ENCODE measurements around the gene TSPAN18.

TSPAN18 gene

GRCh38 chr11:44687388-44687787, 39.4 kb upstream of the TSPAN18 start:
- Histone ChIP-seq H3K79me2 (ENCODE audit: low read length) (no peaks in the 10 kb centered on the region), H3K4me1 (ENCODE audit: low read length) (peaks cover 26% of the 10 kb centered on the region), H3K4me2 (ENCODE audit: low read length) (peak overlapping the region; percentile 63), H3K9me3 (ENCODE audit: insufficient read depth, low read length) (0 out of 2 replicates have a peak, but pooled peaks cover 5% of the 10 kb centered on the region), H2AFZ (ENCODE audit: low read depth, low read length) (no peak overlapping the region), H3K36me3 (replicated peaks; ENCODE audit: low read depth, low read length) (peaks cover 3% of the 10 kb centered on the region), H3K27ac (ENCODE audit: low read length) (no peak overlapping the region), H3K9ac (ENCODE audit: low read length) (no peak overlapping the region; the same call in 1 of the 2 replicates), H4K20me1 (ENCODE audit: insufficient read depth, low read length) (no peaks in the 10 kb centered on the region), H3K4me3 (ENCODE audit: low read length) (peak overlapping the region; percentile 21; the same call in 1 of the 2 replicates), H3K27me3 (ENCODE audit: low read depth, low read length) (0 out of 2 replicates have a peak, but pooled peaks cover 7% of the 10 kb centered on the region)
- TF ChIP-seq EZH2phosphoT487 (IDR thresholded peaks at IDR 0.05; ENCODE audit: low read depth) = no peak
- no peak for TF ChIP-seq CTCF (IDR thresholded peaks at IDR 0.05; ENCODE audit: low read depth, low read length)

- Histone ChIP-seq H3K27ac (ENCODE audit: low read length) (no peak overlapping the region), H3K4me2 (ENCODE audit: low read length) (no peak overlapping the region), H3K79me2 (ENCODE audit: low read length) (no peaks in the 10 kb centered on the region), H2AFZ (ENCODE audit: low read depth, low read length) (no peak overlapping the region), H3K4me1 (ENCODE audit: low read length) (peaks cover 28% of the 10 kb centered on the region), H3K9ac (ENCODE audit: low read length) (no peak overlapping the region), H3K27me3 (ENCODE audit: low read depth, low read length) (no peaks in the 10 kb centered on the region), H3K36me3 (replicated peaks; ENCODE audit: low read depth, low read length) (peaks cover 3% of the 10 kb centered on the region), H3K9me3 (ENCODE audit: insufficient read depth, low read length) (0 out of 2 replicates have a peak, but pooled peaks cover 5% of the 10 kb centered on the region), H3K4me3 (ENCODE audit: low read length) (no peak overlapping the region), H4K20me1 (ENCODE audit: insufficient read depth, low read length) (no peaks in the 10 kb centered on the region)
- TF ChIP-seq CTCF (IDR thresholded peaks at IDR 0.05; ENCODE audit: low read depth, low read length) (no peak), EZH2phosphoT487 (IDR thresholded peaks at IDR 0.05; ENCODE audit: low read depth) (no peak)
Measured at GRCh38 chr11:44689265-44689664, 37.5 kb upstream of the TSPAN18 start.

GRCh38 chr11:44690651-44691050, 36.1 kb upstream of the TSPAN18 start:
- H3K9me3 ChIP-seq (ENCODE audit: insufficient read depth, low read length) = 0 out of 2 replicates have a peak, but pooled peaks cover 5% of the 10 kb centered on the region
- no peak overlapping the region for H3K4me3 ChIP-seq (ENCODE audit: low read length)
- no peak overlapping the region for H3K9ac ChIP-seq (ENCODE audit: low read length)
- H3K79me2 ChIP-seq (ENCODE audit: low read length) = no peaks in the 10 kb centered on the region
- no peak overlapping the region for H3K27ac ChIP-seq (ENCODE audit: low read length)
- no peak overlapping the region for H3K4me2 ChIP-seq (ENCODE audit: low read length)
- peaks cover 3% of the 10 kb centered on the region for H3K36me3 ChIP-seq (replicated peaks; ENCODE audit: low read depth, low read length)
- H3K4me1 ChIP-seq (ENCODE audit: low read length) = peaks cover 37% of the 10 kb centered on the region
- no peak for TF ChIP-seq CTCF (IDR thresholded peaks at IDR 0.05; ENCODE audit: low read depth, low read length)
- no peak for TF ChIP-seq EZH2phosphoT487 (IDR thresholded peaks at IDR 0.05; ENCODE audit: low read depth)
- no peaks in the 10 kb centered on the region for H4K20me1 ChIP-seq (ENCODE audit: insufficient read depth, low read length)
- H2AFZ ChIP-seq (ENCODE audit: low read depth, low read length) = no peak overlapping the region
- H3K27me3 ChIP-seq (ENCODE audit: low read depth, low read length) = no peaks in the 10 kb centered on the region

- Histone ChIP-seq H4K20me1 (ENCODE audit: insufficient read depth, low read length) (no peaks in the 10 kb centered on the region), H2AFZ (ENCODE audit: low read depth, low read length) (no peak overlapping the region), H3K9me3 (ENCODE audit: insufficient read depth, low read length) (0 out of 2 replicates have a peak, but pooled peaks cover 5% of the 10 kb centered on the region), H3K36me3 (replicated peaks; ENCODE audit: low read depth, low read length) (peaks cover 3% of the 10 kb centered on the region), H3K27ac (ENCODE audit: low read length) (no peak overlapping the region), H3K79me2 (ENCODE audit: low read length) (no peaks in the 10 kb centered on the region), H3K4me2 (ENCODE audit: low read length) (no peak overlapping the region), H3K9ac (ENCODE audit: low read length) (no peak overlapping the region), H3K4me1 (ENCODE audit: low read length) (peaks cover 20% of the 10 kb centered on the region), H3K4me3 (ENCODE audit: low read length) (no peak overlapping the region), H3K27me3 (ENCODE audit: low read depth, low read length) (no peaks in the 10 kb centered on the region)
- TF ChIP-seq EZH2phosphoT487 (IDR thresholded peaks at IDR 0.05; ENCODE audit: low read depth) (no peak), CTCF (IDR thresholded peaks at IDR 0.05; ENCODE audit: low read depth, low read length) (no peak)
Measured at GRCh38 chr11:44692460-44692859, 34.3 kb upstream of the TSPAN18 start.

Measured in OCI-LY3 (cell line).